Colonic mucosa (tissue), 4 donors: ENCODE data around the gene DRC3. TPM values are rescaled to one million over a fixed set of nuclear protein-coding genes. Genes with fewer than 3 reads are reported as not detected.

ENCODE experiments used
- DNase-seq: peaks from one replicate; pipeline ENCODE4 v3.0.0-alpha.2; 2020
- H3K27ac ChIP-seq: fragments of 200-600 bp; one replicate; pipeline ENCODE4 v1.8.0; 2021
- H3K27me3 ChIP-seq: fragments of 200-600 bp; one replicate; pipeline ENCODE4 v1.8.0; 2021
- H3K36me3 ChIP-seq: fragments of 200-600 bp; one replicate; pipeline ENCODE4 v1.8.0; 2021
- H3K4me1 ChIP-seq: fragments of 200-600 bp; one replicate; pipeline ENCODE4 v1.8.0; 2021; ENCODE audit warnings: mild to moderate bottlenecking
- H3K4me3 ChIP-seq: fragments of 200-600 bp; one replicate; pipeline ENCODE4 v1.8.0; 2021
- H3K9ac ChIP-seq, 2 donors: one replicate each; pipeline ENCODE4 v1.7.0; 2013; ENCODE audit warnings: control low read depth in 2 of 2, low read depth in 2 of 2, low read length in 2 of 2
- H3K9me3 ChIP-seq: fragments of 200-600 bp; one replicate; pipeline ENCODE4 v1.8.0; 2021
- intact Hi-C: fragments of 100-400 bp; cut with DNase I; formaldehyde crosslinking; loops from one replicate; pipeline ENCODE4 v1.14.1; 2022
- total RNA-seq, 2 donors: library from RNA; stranded (reverse); fragmentation: NEBNext Ultra II Directional in 1 of 2; extraction: Animal tissue kit (Norgen Biotek cat#: 25700) in 1 of 2; gene quantifications; one replicate each; pipeline ENCODE4 v1.2.1, GENCODE V29; 2021
- TF ChIP-seq, protein P1 (sequence below): fragments of 200-600 bp; IDR thresholded peaks from one replicate; pipeline ENCODE4 v1.8.0; 2022; ENCODE audit warnings: antibody characterized with exemption, mild to moderate bottlenecking
- donor health status: healthy.
- donor health status: DM: no; HTN: no; CAD: no.
- donor health status: DM: no; HTN: no; CAD: no.

Gene DRC3
- total RNA-seq, 2 donors from 2014 or later: 0.79 to 1.1 TPM

DNA sequence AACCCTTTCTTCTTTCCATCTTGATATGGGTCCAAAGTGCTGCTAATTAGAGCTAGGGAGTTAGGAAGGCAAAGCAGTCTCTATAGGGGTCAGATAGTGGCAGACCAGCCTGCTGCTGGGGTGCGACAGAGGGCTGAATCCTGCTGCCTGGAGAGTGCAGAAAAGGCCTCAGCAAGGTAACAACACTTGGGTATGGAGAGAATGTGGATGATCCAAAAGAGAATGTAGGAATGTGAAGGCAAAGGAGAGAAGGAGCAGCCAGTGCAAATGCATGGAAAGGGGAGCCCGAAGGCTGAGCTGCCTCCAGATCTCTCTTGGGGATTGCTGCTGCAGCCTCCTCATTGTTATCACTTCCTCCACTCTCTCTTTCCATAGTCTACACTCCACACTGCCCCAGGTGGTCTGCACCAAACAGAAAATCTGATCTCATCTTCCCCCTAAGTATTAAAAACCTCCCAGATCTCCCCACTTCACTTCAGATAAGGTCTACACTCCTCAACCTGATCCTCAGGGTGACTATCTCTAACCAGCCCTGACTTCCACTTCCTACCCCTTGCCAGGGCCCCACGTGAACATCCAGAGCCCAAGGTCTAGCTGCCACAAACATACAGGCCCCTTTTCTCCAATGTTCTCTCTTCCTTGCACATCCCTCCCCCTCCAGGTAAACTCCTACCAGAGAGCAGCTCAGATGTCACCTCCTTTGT, 29.2 kb upstream of the DRC3 start:
- TF ChIP-seq, protein P1, sequence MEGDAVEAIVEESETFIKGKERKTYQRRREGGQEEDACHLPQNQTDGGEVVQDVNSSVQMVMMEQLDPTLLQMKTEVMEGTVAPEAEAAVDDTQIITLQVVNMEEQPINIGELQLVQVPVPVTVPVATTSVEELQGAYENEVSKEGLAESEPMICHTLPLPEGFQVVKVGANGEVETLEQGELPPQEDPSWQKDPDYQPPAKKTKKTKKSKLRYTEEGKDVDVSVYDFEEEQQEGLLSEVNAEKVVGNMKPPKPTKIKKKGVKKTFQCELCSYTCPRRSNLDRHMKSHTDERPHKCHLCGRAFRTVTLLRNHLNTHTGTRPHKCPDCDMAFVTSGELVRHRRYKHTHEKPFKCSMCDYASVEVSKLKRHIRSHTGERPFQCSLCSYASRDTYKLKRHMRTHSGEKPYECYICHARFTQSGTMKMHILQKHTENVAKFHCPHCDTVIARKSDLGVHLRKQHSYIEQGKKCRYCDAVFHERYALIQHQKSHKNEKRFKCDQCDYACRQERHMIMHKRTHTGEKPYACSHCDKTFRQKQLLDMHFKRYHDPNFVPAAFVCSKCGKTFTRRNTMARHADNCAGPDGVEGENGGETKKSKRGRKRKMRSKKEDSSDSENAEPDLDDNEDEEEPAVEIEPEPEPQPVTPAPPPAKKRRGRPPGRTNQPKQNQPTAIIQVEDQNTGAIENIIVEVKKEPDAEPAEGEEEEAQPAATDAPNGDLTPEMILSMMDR: no peak
- Histone ChIP-seq H3K27ac (no peak overlapping the region), H3K36me3 (no peaks in the 10 kb centered on the region), H3K4me1 (peaks cover 3% of the 10 kb centered on the region), H3K9ac (no peak overlapping the region), H3K9me3 (no peaks in the 10 kb centered on the region), H3K27me3 (no peaks in the 10 kb centered on the region), H3K4me3 (no peak overlapping the region)
- intact Hi-C loops: no loop called here
- DNase-seq: no peak

GRCh38 chr17:17944242-17944641, 28.4 kb upstream of the DRC3 start:
- Histone ChIP-seq H3K9me3 (no peaks in the 10 kb centered on the region), H3K9ac (no peak overlapping the region), H3K27me3 (no peaks in the 10 kb centered on the region), H3K36me3 (no peaks in the 10 kb centered on the region), H3K4me3 (no peak overlapping the region), H3K4me1 (peaks cover 3% of the 10 kb centered on the region), H3K27ac (no peak overlapping the region)
- intact Hi-C loops: no loop called here
- TF ChIP-seq, protein P1: no peak
- DNase-seq: no peak

DNA sequence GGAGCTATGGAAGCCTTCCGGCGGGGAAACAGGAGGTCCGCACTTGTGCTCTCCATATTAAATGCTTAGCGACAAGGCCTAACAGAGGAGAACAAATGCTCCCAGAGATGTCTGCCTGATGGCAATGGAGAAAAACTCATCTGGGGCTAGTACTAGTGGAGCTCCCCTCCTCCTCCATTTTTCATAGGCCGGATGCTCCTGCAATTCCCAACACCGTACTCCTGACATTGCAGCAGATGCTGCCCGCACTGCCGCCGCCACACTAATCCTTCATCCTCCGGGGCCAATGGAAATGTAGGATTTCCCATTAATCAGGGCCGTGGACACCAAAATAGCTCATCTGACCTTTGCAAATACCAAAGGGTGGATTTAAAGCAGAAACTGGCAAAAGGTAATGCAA, 27.9 kb upstream of the DRC3 start:
- H3K9ac ChIP-seq: no peak overlapping the region
- no peak overlapping the region for H3K27ac ChIP-seq
- intact Hi-C loops: no loop called here
- no peaks in the 10 kb centered on the region for H3K36me3 ChIP-seq
- H3K4me3 ChIP-seq: no peak overlapping the region
- H3K9me3 ChIP-seq: no peaks in the 10 kb centered on the region
- TF ChIP-seq, protein P1: no peak
- H3K27me3 ChIP-seq: no peaks in the 10 kb centered on the region
- no peak for DNase-seq
- H3K4me1 ChIP-seq: peaks cover 3% of the 10 kb centered on the region

DNA sequence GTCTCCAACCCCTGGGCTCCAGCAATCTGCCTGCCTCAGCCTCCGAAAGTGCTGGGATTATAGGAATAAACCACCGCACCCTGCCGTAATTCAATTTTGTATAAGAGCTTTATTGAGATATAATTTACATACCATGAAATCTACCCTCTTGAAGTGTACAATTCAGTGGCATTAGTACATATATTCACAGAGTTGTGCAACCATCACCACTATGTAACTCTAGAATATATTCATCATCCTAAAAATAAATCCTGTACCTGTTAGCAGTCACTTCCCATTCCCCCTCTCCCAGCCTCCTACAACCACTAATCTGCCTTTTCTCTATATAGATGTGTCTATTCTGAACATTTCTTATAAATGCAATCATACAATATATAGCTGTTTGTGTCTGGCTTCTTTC, 26.6 kb upstream of the DRC3 start:
- Histone ChIP-seq H3K27ac (no peak overlapping the region), H3K36me3 (no peaks in the 10 kb centered on the region), H3K9ac (no peak overlapping the region), H3K4me3 (no peak overlapping the region), H3K27me3 (no peaks in the 10 kb centered on the region), H3K4me1 (peaks cover 3% of the 10 kb centered on the region), H3K9me3 (no peaks in the 10 kb centered on the region)
- intact Hi-C loops: no loop called here
- TF ChIP-seq, protein P1: no peak
- DNase-seq: no peak

- Histone ChIP-seq H3K27me3 (no peaks in the 10 kb centered on the region), H3K9ac (no peak overlapping the region), H3K4me1 (peaks cover 3% of the 10 kb centered on the region), H3K9me3 (no peaks in the 10 kb centered on the region), H3K36me3 (no peaks in the 10 kb centered on the region), H3K27ac (no peak overlapping the region), H3K4me3 (no peak overlapping the region)
- TF ChIP-seq, protein P1: no peak
- no peak for DNase-seq
- intact Hi-C loops: no loop called here
Observed at GRCh38 chr17:17947309-17947708, 25.4 kb upstream of the DRC3 start.
